ENCODE data around the gene NDUFS7.
A peak's percentile ranks its signal among the peaks of the same experiment; 100 is the strongest.
"Not testable (repeated sequence)": the region's sequence is repeated elsewhere in the genome, so short reads cannot be mapped to it uniquely, and the experiment has no call there.

NDUFS7 gene

DNA sequence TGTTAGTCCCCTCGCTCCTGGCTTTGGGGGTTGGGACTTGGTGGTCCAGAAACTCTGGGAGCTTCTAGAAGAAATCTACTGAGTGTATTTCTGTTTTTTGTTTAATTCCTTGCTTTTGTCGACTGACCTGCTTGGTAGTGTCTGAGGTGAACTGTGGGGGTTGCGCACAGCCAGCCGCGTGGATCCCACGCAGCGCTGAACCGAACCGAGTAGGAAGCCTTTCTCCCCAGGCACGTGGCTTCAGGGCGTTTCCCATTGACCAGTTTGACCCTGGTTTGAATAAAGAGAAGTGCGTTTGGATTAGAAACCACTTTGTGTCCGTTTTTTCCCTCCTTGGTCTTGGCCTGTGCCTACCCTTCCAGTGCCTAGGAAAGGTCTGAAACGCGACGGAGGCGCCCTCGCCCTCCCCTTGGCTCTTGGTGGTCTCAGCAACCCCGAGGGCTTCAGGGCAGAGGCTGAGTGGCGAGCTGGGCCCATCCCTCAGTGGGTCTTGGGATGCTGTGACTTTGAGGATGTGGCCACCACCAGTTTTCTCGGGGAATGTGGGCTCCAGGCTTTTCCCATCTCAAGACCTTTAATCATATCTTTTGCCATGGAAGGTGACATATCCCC is 51.8 kb downstream of the NDUFS7 start:
- DNase-seq: no peak

DNA sequence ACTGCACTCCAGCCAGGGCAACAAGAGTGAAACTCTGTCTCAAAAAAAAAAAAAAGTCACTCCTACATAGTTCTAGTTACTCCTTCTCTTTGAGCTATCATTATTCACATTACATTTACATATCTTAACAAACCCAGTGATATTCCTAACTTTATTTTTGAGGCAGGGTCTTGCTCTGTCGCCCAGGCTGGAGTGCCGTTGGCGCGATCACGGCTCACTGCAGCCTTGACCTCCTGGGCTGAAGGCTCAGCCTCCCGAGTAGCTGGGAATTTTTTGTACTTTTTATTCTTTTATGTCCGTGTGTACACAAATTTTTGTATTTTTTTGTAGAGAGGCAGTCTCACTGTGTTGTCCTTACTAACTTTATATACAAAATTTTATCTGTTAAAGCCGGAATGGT is 53.9 kb downstream of the NDUFS7 start:
- no peak for DNase-seq

DNA sequence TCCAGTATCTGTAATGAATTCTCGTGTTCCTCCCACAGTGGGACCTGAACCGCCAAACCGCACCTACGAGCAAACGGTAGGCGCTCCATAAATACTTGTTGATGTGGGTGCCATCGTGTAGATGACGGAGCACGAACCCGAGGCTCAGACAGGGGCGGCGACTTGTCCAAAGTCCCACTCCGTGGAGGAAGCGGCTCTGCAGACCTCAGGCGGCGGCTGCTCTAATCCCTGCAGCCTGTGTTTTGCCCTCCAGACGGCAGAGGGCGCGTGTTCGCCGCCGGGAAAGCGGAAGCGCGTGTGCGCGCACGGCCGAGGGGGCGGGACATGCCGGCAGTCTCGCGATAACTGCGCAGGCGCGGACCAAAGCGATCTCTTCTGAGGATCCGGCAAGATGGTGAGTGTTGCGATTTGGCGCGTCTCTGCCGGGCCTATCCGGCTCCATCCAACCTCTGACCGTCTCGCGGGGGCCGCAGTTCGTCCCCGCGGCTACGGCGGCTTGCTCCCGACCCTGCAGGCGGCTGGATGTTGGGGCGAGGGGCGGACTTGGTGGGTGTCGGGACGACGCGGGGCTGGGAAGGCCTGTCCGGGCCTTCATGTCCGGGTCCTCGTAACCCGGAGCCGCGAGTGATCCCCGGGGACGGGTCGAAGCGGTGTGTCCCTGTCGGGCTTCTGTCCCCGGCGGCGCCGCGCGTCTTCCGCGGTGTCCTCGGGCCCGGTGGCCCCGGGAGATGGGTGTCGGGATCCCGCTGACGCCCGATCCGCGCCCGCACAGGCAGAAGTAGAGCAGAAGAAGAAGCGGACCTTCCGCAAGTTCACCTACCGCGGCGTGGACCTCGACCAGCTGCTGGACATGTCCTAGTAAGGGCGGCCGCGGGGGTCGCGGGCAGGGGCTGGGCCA is 54.6 kb downstream of the NDUFS7 start, which contains the start of gene RPS15:
TSS of gene RPS15 (plus strand) at position 362 of the 898 bp plus-strand sequence. CDS start at position 392, 30 bp downstream.
- peak; percentile 92 to 98 for DNase-seq

DNA sequence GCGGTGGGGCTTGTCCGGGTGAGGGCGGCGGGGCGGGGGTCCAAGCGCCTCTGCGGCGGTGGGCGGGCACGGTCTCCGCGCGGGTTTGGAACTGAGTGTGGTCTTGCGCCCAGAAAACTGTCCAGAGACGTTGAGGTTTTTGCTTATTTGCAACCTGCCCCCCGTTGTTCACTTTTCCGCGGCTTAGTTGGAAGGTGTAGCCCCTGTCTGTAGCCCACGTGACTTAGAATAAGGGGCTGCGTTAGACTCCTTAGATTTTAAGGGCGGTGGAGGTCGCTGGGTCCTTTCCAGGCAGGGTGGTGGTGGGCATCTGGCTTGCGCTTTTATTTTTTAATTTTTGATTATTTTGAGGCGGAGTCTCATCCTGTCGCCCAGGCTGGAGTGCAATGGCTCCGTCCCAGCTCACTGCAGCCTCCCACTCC is 55.2 kb downstream of the NDUFS7 start:
- DNase-seq: no peak

DNA sequence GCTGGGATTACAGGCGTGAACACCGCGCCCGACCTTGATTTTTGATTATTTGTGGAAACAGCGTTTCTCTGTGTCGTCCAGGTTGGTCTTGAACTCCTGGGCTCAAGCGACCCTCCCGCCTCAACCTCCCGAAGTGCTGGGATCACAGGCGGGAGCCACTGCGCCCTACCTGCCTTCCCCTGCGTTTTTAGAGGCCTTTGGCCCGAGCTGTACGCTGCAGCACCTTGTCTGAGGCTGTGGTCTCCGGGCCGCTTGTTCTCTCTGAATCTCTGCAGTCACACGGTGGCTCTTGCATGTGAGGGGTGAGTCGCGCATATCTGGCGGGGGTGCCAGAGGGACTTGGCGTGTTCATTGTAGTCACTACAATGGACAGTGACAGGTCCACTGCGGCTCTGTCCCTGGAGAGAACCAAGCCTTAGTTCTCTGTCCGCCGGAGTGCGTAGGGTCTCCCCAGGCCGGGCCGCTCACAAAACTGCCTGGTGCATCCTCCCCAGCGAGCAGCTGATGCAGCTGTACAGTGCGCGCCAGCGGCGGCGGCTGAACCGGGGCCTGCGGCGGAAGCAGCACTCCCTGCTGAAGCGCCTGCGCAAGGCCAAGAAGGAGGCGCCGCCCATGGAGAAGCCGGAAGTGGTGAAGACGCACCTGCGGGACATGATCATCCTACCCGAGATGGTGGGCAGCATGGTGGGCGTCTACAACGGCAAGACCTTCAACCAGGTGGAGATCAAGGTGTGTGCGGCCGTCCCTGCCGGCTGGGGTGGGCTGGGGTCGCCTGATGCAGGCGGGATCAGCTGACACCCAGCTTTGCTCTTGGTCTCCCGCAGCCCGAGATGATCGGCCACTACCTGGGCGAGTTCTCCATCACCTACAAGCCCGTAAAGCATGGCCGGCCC is 56.1 kb downstream of the NDUFS7 start:
- DNase-seq: not testable (repeated sequence)

DNA sequence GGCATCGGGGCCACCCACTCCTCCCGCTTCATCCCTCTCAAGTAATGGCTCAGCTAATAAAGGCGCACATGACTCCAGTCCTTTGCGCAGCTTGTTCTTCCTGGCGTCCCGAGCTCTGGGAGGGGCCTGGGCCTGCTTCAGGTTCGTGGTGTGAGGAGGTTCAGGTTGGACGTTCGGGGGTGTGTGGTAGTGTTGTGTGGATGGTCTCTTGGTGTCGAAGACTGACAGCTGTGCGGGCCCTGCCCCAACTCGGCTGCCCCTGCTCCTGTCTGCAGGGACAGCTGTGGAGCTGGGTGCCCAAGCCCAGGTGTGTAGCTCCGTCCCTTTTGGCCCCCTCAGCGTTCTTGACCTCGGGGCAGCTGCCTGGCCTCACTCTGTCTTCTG is 56.7 kb downstream of the NDUFS7 start:
- no peak for DNase-seq

DNA sequence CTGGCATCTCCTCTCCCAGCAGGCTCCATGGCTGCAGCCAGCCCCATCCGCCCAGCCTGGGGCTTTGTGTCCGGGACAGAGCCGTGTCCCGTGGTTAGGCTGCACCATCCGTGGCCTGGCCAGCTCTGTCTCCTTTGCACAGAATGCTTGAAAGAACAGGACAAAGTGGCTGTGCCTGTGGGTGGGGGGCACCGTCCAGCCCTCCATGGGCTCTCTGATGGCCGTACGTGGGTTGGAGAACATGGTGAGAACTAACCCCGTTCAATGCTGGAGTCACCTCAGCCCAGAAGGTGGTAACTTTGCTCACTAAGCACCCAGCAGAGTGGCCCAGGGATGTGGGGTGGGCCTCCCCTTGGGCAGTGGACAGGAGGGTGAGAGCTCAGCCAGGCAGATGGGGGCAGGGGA is 57.3 kb downstream of the NDUFS7 start:
- no peak for DNase-seq

DNA sequence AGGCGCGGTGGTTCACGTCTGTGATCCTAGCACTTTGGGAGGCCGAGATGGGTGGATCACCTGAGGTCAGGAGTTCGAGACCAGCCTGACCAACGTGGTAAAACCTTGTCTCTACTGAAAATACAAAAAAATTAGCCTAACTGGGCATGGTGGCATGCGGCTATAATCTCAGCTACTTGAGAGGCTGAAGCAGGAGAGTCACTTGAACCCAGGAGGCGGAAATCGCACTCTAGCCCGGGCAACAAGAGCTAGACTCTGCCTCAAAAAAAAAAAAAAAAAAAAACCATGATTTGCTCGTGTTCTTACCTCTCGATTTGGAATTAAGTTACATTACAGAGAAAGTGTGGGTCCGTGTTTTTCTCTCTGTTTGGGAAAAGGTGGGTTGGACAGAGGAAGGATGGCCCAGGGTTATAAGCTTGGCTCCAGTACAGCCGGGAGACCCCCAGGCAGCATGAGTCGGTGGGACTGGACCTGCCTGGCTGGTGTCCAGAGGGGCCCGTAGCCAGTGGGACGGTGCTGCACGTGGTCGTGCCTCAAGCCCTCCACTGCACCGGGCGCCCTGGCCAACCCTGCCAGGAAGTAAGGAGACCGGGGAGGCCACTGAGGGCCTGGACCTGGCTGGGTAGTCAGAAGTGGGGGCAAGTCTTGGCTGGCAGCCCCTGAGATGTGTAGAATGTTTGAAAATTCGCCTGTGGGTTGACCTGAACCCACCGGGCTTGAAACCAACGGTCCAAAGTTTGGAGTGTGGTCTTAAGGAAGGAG is 58.2 kb downstream of the NDUFS7 start:
- DNase-seq: no peak
